Smooth muscle cell (in vitro differentiated cells): ENCODE measurements around the gene MUS81. TPM values are rescaled to one million over a fixed set of nuclear protein-coding genes. Genes with fewer than 3 reads are reported as not detected.

Experiments used
- DNase-seq: peaks from one replicate; lab custom pipeline; 2025; ENCODE audit not compliant: unreplicated experiment; lab: John Stamatoyannopoulos, UW
- H2AFZ ChIP-seq: fragments of 200-600 bp; sonication (generic); 2 replicates; pipeline ENCODE4 v1.6.0; 2016; ENCODE audit warnings: antibody characterized with exemption, low read depth, mild to moderate bottlenecking
- H3F3A ChIP-seq: fragments of 200-600 bp; sonication (generic); 2 replicates; pipeline ENCODE4 v1.6.0; 2017; ENCODE audit warnings: antibody characterized with exemption, low read depth
- H3K27ac ChIP-seq: fragments of 200-600 bp; sonication (generic); 2 replicates; pipeline ENCODE4 v1.5.1; 2016; ENCODE audit warnings: low read depth, mild to moderate bottlenecking
- H3K27me3 ChIP-seq: fragments of 200-600 bp; sonication (generic); 2 replicates; pipeline ENCODE4 v1.6.1; 2016; ENCODE audit warnings: low read depth, mild to moderate bottlenecking
- H3K36me3 ChIP-seq: fragments of 200-600 bp; sonication (generic); 2 replicates; pipeline ENCODE4 v1.5.1; 2016; ENCODE audit warnings: low read depth
- H3K4me1 ChIP-seq: fragments of 200-600 bp; sonication (generic); 2 replicates; pipeline ENCODE4 v1.5.1; 2016; ENCODE audit warnings: low read depth
- H3K4me2 ChIP-seq: fragments of 200-600 bp; sonication (generic); 2 replicates; pipeline ENCODE4 v1.6.0; 2016; ENCODE audit warnings: mild to moderate bottlenecking
- H3K4me3 ChIP-seq: fragments of 200-600 bp; sonication (generic); 2 replicates; pipeline ENCODE4 v1.5.1; 2016; ENCODE audit warnings: mild to moderate bottlenecking
- H3K79me2 ChIP-seq: fragments of 200-600 bp; sonication (generic); 2 replicates; pipeline ENCODE4 v1.6.0; 2016; ENCODE audit warnings: low read depth, mild to moderate bottlenecking
- H3K9ac ChIP-seq: fragments of 200-600 bp; sonication (generic); 2 replicates; pipeline ENCODE4 v1.6.0; 2016; ENCODE audit warnings: low read depth
- H3K9me3 ChIP-seq: fragments of 200-600 bp; sonication (generic); replicated peaks from 2 replicates; pipeline ENCODE4 v1.5.1; 2016; ENCODE audit warnings: low read depth
- H4K20me1 ChIP-seq: fragments of 200-600 bp; sonication (generic); 2 replicates; pipeline ENCODE4 v1.6.0; 2016; ENCODE audit warnings: low read depth
- WGBS: methylation state at CpG from one replicate; pipeline ENCODE4 v1.1.7; 2016; ENCODE audit warnings: low lambda C conversion rate; 5-methylcytosine and 5-hydroxymethylcytosine counted together
- polyA plus RNA-seq: library from polyadenylated mRNA; unstranded; fragments of >200 nt; fragmentation: Nextera tagmentation; extraction: Ambion mirVana; gene quantifications from 2 replicates; pipeline ENCODE4 v1.2.1, GENCODE V29; 2016
- total RNA-seq: library from RNA; depleted of rRNA; stranded (reverse); fragments of >200 nt; gene quantifications from 2 replicates; pipeline ENCODE4 v1.2.3, GENCODE V29; 2014
- TF ChIP-seq, protein P1 (sequence below): fragments of 200-600 bp; sonication (generic); IDR thresholded peaks from 2 replicates; pipeline ENCODE4 v1.5.1; 2017; ENCODE audit warnings: borderline replicate concordance, mild to moderate bottlenecking, antibody characterized with exemption; ENCODE audit not compliant: insufficient read depth, poor library complexity, severe bottlenecking

The MUS81 gene
- total and polyA plus RNA-seq, 2 experiments from 2014 or later = 35.1 to 39.6 TPM

DNA sequence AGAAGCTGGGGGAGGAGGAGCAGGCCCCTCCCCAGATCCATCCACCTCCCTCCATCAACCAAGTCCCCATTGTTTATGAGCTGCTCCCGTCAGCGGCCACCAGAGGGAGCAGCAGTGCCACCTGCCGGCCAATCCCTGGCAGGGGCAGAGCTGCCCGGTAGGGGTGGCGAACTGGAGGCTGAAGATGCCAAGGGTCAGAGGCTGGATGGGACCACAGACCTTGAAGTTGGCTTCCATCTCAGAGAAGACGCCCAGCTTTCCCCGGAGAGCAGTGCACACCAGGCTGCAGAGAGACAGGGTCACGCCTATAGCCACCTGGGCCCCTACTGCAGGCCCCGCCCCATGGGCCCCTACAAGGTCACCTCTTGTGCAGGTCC, 24.5 kb downstream of the MUS81 start:
- no peak overlapping the region for H3K4me3 ChIP-seq
- WGBS = 29% methylated on average over 9 of the region's 9 CpGs
- no peak overlapping the region for H3K9ac ChIP-seq
- H3F3A ChIP-seq = peaks cover 12% of the 10 kb centered on the region
- H4K20me1 ChIP-seq = peaks cover 5% of the 10 kb centered on the region
- no peak overlapping the region for H3K27ac ChIP-seq
- H3K36me3 ChIP-seq = no peaks in the 10 kb centered on the region
- H3K79me2 ChIP-seq = peaks cover 17% of the 10 kb centered on the region
- H3K9me3 ChIP-seq = no peaks in the 10 kb centered on the region
- no peak overlapping the region for H2AFZ ChIP-seq
- TF ChIP-seq, protein P1, sequence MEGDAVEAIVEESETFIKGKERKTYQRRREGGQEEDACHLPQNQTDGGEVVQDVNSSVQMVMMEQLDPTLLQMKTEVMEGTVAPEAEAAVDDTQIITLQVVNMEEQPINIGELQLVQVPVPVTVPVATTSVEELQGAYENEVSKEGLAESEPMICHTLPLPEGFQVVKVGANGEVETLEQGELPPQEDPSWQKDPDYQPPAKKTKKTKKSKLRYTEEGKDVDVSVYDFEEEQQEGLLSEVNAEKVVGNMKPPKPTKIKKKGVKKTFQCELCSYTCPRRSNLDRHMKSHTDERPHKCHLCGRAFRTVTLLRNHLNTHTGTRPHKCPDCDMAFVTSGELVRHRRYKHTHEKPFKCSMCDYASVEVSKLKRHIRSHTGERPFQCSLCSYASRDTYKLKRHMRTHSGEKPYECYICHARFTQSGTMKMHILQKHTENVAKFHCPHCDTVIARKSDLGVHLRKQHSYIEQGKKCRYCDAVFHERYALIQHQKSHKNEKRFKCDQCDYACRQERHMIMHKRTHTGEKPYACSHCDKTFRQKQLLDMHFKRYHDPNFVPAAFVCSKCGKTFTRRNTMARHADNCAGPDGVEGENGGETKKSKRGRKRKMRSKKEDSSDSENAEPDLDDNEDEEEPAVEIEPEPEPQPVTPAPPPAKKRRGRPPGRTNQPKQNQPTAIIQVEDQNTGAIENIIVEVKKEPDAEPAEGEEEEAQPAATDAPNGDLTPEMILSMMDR = peak; percentile 96
- peak; percentile 40 for DNase-seq
- no peaks in the 10 kb centered on the region for H3K27me3 ChIP-seq
- no peak overlapping the region for H3K4me2 ChIP-seq
- peaks cover 11% of the 10 kb centered on the region for H3K4me1 ChIP-seq

DNA sequence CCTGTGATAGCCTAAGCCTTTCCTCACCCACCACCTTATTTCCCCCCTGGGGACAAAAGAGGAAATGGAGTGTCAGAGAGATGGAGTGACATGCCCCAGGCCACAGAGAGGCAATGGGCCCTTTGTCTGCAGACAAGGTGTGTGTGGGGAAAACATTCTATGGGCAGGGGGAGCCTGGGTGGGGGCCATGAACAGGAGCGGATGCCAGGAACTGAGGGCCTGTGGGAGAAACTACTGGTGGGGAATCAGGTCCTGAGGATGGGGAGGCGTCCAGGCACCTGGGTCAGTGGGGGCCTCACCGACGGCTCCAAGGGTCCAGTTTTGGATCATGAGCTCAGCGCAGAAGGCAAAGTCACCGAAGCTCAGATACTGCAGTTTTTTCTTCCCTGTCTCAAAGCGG, 25.0 kb downstream of the MUS81 start:
- Histone ChIP-seq H3K4me2 (no peak overlapping the region), H3K27me3 (no peaks in the 10 kb centered on the region), H3K9me3 (no peaks in the 10 kb centered on the region), H3K4me1 (peaks cover 16% of the 10 kb centered on the region), H3K27ac (no peak overlapping the region), H4K20me1 (peaks cover 5% of the 10 kb centered on the region), H3K4me3 (no peak overlapping the region), H3K79me2 (peaks cover 17% of the 10 kb centered on the region), H3K36me3 (no peaks in the 10 kb centered on the region), H2AFZ (no peak overlapping the region), H3F3A (peaks cover 16% of the 10 kb centered on the region), H3K9ac (no peak overlapping the region)
- DNase-seq = no peak
- 98% methylated on average over 7 of the region's 7 CpGs for WGBS
- TF ChIP-seq, protein P1 = no peak

DNA sequence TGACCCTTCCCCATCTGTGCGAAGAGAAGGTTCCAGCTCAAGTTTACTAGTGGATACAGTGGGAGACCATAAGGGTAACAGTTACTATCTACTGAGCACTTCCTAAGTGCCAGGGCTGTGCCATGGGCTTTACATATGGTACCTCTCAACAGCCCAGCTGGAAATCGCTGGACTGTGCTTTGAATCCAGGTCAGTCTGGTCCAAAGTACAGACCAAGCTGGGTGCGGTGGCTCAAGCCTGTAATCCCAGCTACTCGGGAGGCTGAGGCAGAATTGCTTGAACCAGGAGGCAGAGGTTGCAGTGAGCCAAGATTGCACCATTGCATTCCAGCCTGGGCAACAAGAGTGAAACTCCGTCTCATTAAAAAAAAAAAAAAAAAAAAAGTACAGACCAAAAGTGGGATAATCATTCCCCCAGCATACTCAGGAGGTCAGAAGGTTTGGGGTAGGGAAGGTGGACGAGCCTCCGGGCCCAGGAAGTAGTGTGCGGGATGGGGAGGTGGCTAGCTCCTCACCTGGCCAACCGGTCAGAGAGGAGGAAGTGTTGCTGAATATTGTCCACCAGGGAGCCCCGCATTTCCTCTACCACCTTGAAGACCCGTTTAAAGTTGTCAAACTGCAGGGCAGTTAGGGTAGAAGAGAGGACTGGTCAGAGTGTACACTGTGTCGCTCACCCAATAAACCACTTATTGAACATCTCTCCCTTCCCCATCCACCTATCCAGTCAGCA, 25.7 kb downstream of the MUS81 start:
- Histone ChIP-seq H4K20me1 (peaks cover 9% of the 10 kb centered on the region), H2AFZ (no peak overlapping the region), H3K27me3 (no peaks in the 10 kb centered on the region), H3K79me2 (peaks cover 17% of the 10 kb centered on the region), H3K9ac (no peak overlapping the region), H3F3A (peaks cover 16% of the 10 kb centered on the region), H3K4me3 (no peak overlapping the region), H3K36me3 (no peaks in the 10 kb centered on the region), H3K4me2 (no peak overlapping the region), H3K27ac (no peak overlapping the region), H3K4me1 (peaks cover 16% of the 10 kb centered on the region), H3K9me3 (no peaks in the 10 kb centered on the region)
- WGBS = 95% methylated on average over 12 of the region's 12 CpGs
- TF ChIP-seq, protein P1 = no peak
- no peak for DNase-seq
